K562 (cell line): ENCODE results near the gene SELPLG. TPM values are rescaled to one million over a fixed set of nuclear protein-coding genes. Genes with fewer than 3 reads are reported as not detected.

ENCODE experiments used
- EP300 ChIP-seq: IDR thresholded peaks from 2 replicates; pipeline ENCODE4 v1.6.1; 2012; ENCODE audit warnings: low read length, improper control_type of control experiment
- FOXJ3 ChIP-seq: sonication (generic); formaldehyde crosslinking; IDR thresholded peaks from 2 replicates; pipeline ENCODE4 v1.4.0; 2020; ENCODE audit warnings: mild to moderate bottlenecking, missing genetic modification reagents
- FOXP1 ChIP-seq: sonication (generic); formaldehyde crosslinking; IDR thresholded peaks from 2 replicates; pipeline ENCODE4 v1.8.0; 2022; ENCODE audit warnings: mild to moderate bottlenecking, missing genetic modification reagents
- HNRNPK ChIP-seq: fragments of 200-400 bp; formaldehyde crosslinking; IDR thresholded peaks from one replicate; pipeline ENCODE4 v1.6.1; 2018; ENCODE audit warnings: mild to moderate bottlenecking, low read depth, low read length; ENCODE audit not compliant: poor library complexity, severe bottlenecking
- HSF4 ChIP-seq: fragments of 250-450 bp; sonication (Bioruptor Pico); IDR thresholded peaks from 2 replicates; pipeline ENCODE4 v2.1.2; 2022; ENCODE audit warnings: mild to moderate bottlenecking, moderate library complexity, borderline replicate concordance
- MTA3 ChIP-seq: fragments of 450-650 bp; formaldehyde crosslinking; IDR thresholded peaks from 2 replicates; pipeline ENCODE4 v1.6.1; 2017; ENCODE audit warnings: mild to moderate bottlenecking, borderline replicate concordance
- POLR2G ChIP-seq: fragments of 200-400 bp; formaldehyde crosslinking; IDR thresholded peaks from 2 replicates; pipeline ENCODE4 v1.6.1; 2017; ENCODE audit warnings: low read depth, mild to moderate bottlenecking, antibody characterized with exemption, low read length, moderate library complexity
- RBM34 ChIP-seq: fragments of 200-400 bp; formaldehyde crosslinking; IDR thresholded peaks from 2 replicates; pipeline ENCODE4 v1.6.1; 2018; ENCODE audit warnings: low read length, borderline replicate concordance; ENCODE audit not compliant: insufficient read depth
- SMAD4 ChIP-seq: fragments of 250-450 bp; sonication (Bioruptor Pico); conservative IDR thresholded peaks from 2 replicates; pipeline ENCODE4 v1.8.0; 2021; ENCODE audit warnings: inconsistent platforms, mild to moderate bottlenecking, moderate library complexity
- YY1 ChIP-seq, 3 experiments: IDR thresholded peaks; 2 replicates each; pipeline ENCODE4 v1.6.1; 2011; ENCODE audit warnings: low read length in 2 of 3, mild to moderate bottlenecking in 2 of 3, moderate library complexity in 2 of 3, borderline replicate concordance in 1 of 3, control low read depth in 1 of 3, low read depth in 1 of 3; ENCODE audit not compliant: insufficient read depth in 3 of 3, insufficient replicate concordance in 2 of 3, control insufficient read depth in 1 of 3, insufficient read length in 1 of 3; ENCODE audit errors: extremely low read depth in 1 of 3
- ZKSCAN3 ChIP-seq: fragments of 250-450 bp; sonication (Bioruptor Pico); IDR thresholded peaks from 2 replicates; pipeline ENCODE4 v1.4.0; 2020
- ZNF143 ChIP-seq: sonication (generic); formaldehyde crosslinking; IDR thresholded peaks from 2 replicates; pipeline ENCODE4 v1.9.0; 2022; ENCODE audit warnings: mild to moderate bottlenecking, missing genetic modification reagents
- ZNF263 ChIP-seq: sonication (generic); formaldehyde crosslinking; IDR thresholded peaks from 2 replicates; pipeline ENCODE4 v1.8.0; 2022; ENCODE audit warnings: mild to moderate bottlenecking, missing genetic modification reagents, borderline replicate concordance
- ZNF408 ChIP-seq: fragments of 250-450 bp; sonication (Bioruptor Pico); IDR thresholded peaks from 2 replicates; pipeline ENCODE4 v1.4.0; 2020; ENCODE audit warnings: low read depth, mild to moderate bottlenecking, moderate library complexity
- ZNF76 ChIP-seq: fragments of 250-450 bp; sonication (Bioruptor Pico); IDR thresholded peaks from 2 replicates; pipeline ENCODE4 v1.4.0; 2020; ENCODE audit warnings: mild to moderate bottlenecking, moderate library complexity, borderline replicate concordance
- polyA plus RNA-seq, 8 experiments: library from polyadenylated mRNA; depleted of rRNA in 4 of 8; stranded (reverse) in 5 of 8; unstranded in 3 of 8; fragments of >200 nt; fragmentation: Nextera tagmentation in 2 of 8; fragmentation: Illumina TruSeq in 1 of 8; extraction: Ambion mirVana in 2 of 8; extraction: Trizol in 1 of 8; gene quantifications; 2 replicates each; pipeline versions ENCODE4 v1.2.1 to v1.2.3, GENCODE V29; 2011 to 2014; ENCODE audit warnings: inconsistent platforms in 1 of 8, missing spikeins in 1 of 8
- total RNA-seq, 7 experiments: library from RNA; depleted of rRNA in 6 of 7; stranded (reverse); fragments of >200 nt in 6 of 7; fragmentation: Illumina TruSeq in 2 of 7; extraction: Trizol in 2 of 7; gene quantifications; 2 replicates each; pipeline versions ENCODE4 v1.2.1 to v1.2.3, GENCODE V29; 2011 to 2021; ENCODE audit warnings: low replicate concordance in 1 of 7
- TF ChIP-seq, protein P1 (sequence below): IDR thresholded peaks from 2 replicates; pipeline ENCODE4 v1.6.1; 2011; ENCODE audit not compliant: insufficient read length; ENCODE audit errors: extremely low read depth
- TF ChIP-seq, protein P2 (sequence below): fragments of 150-350 bp; conservative IDR thresholded peaks from 2 replicates; pipeline ENCODE4 v1.6.1; 2014; ENCODE audit warnings: low read length
- TF ChIP-seq, protein P3 (sequence below): fragments of 450-650 bp; IDR thresholded peaks from 2 replicates; pipeline ENCODE4 v1.6.1; 2016; ENCODE audit warnings: borderline replicate concordance
- TF ChIP-seq, protein P4 (sequence below): conservative IDR thresholded peaks from 2 replicates; pipeline ENCODE4 v1.6.1; 2011; ENCODE audit warnings: low read depth, mild to moderate bottlenecking, low read length; ENCODE audit not compliant: control insufficient read depth

Gene SELPLG
- total and polyA plus RNA-seq, 9 of the 15 experiments (the other 6 are each of a cell fraction or from before 2014, with no cell fraction given) = 0.22 to 10.2 (median 1.7) TPM

DNA sequence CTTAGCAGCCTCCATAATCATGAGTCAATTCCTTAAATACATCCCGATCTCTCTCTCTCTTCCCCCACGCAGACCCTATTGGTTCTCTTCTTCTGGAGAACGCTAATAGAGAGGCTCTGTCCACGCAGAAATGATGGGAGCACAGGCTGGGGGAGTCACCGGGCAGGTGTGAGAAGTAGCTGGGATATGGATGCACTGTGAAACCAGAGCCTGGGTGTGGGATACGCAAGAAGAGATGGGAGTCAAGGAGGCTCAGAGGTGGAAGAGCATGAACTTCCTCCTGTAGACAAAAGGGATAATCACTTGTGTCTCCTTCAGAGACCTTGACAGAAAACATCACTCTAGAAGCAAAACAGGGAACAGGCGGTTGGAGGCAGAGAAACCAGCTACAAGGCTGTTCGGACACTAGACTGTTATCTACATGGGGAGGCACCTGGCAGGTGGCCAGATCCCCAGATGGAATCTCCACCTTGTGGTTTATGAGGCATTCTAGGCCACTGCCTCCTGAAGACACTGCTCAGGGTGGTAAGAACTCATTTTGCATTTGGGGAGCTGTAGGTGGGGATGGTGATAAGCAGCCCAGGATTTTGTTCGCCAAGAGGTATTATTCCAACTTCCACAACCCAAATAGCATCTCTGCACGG lies 7.2 kb upstream of the SELPLG start (continued):
- TF ChIP-seq SMAD4 (CRISPR knock-in tag) = peak; percentile 84
- TF ChIP-seq, protein P1, sequence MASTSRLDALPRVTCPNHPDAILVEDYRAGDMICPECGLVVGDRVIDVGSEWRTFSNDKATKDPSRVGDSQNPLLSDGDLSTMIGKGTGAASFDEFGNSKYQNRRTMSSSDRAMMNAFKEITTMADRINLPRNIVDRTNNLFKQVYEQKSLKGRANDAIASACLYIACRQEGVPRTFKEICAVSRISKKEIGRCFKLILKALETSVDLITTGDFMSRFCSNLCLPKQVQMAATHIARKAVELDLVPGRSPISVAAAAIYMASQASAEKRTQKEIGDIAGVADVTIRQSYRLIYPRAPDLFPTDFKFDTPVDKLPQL = no peak
- TF ChIP-seq ZNF408 = no peak
- TF ChIP-seq HSF4 (CRISPR knock-in tag) = no peak
- TF ChIP-seq, protein P2, sequence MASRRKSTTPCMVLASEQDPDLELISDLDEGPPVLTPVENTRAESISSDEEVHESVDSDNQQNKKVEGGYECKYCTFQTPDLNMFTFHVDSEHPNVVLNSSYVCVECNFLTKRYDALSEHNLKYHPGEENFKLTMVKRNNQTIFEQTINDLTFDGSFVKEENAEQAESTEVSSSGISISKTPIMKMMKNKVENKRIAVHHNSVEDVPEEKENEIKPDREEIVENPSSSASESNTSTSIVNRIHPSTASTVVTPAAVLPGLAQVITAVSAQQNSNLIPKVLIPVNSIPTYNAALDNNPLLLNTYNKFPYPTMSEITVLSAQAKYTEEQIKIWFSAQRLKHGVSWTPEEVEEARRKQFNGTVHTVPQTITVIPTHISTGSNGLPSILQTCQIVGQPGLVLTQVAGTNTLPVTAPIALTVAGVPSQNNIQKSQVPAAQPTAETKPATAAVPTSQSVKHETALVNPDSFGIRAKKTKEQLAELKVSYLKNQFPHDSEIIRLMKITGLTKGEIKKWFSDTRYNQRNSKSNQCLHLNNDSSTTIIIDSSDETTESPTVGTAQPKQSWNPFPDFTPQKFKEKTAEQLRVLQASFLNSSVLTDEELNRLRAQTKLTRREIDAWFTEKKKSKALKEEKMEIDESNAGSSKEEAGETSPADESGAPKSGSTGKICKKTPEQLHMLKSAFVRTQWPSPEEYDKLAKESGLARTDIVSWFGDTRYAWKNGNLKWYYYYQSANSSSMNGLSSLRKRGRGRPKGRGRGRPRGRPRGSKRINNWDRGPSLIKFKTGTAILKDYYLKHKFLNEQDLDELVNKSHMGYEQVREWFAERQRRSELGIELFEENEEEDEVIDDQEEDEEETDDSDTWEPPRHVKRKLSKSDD = no peak
- TF ChIP-seq MTA3 = peak; percentile 85; the same call in 1 of the 2 replicates
- peak; percentile 77 for TF ChIP-seq EP300
- TF ChIP-seq HNRNPK = no peak
- TF ChIP-seq, protein P3, sequence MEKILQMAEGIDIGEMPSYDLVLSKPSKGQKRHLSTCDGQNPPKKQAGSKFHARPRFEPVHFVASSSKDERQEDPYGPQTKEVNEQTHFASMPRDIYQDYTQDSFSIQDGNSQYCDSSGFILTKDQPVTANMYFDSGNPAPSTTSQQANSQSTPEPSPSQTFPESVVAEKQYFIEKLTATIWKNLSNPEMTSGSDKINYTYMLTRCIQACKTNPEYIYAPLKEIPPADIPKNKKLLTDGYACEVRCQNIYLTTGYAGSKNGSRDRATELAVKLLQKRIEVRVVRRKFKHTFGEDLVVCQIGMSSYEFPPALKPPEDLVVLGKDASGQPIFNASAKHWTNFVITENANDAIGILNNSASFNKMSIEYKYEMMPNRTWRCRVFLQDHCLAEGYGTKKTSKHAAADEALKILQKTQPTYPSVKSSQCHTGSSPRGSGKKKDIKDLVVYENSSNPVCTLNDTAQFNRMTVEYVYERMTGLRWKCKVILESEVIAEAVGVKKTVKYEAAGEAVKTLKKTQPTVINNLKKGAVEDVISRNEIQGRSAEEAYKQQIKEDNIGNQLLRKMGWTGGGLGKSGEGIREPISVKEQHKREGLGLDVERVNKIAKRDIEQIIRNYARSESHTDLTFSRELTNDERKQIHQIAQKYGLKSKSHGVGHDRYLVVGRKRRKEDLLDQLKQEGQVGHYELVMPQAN = no peak
- no peak for TF ChIP-seq FOXJ3
- no peak for TF ChIP-seq ZNF76
- no peak for TF ChIP-seq FOXP1 (CRISPR knock-in tag)
- TF ChIP-seq POLR2G = no peak
- TF ChIP-seq ZKSCAN3 (CRISPR knock-in tag) = no peak
- no peak; the same call in 1 of the 2 replicates for TF ChIP-seq ZNF263 (CRISPR knock-in tag)
- TF ChIP-seq, protein P4, sequence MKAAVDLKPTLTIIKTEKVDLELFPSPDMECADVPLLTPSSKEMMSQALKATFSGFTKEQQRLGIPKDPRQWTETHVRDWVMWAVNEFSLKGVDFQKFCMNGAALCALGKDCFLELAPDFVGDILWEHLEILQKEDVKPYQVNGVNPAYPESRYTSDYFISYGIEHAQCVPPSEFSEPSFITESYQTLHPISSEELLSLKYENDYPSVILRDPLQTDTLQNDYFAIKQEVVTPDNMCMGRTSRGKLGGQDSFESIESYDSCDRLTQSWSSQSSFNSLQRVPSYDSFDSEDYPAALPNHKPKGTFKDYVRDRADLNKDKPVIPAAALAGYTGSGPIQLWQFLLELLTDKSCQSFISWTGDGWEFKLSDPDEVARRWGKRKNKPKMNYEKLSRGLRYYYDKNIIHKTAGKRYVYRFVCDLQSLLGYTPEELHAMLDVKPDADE = no peak
- no peak for TF ChIP-seq ZNF143
- TF ChIP-seq RBM34 = no peak
- TF ChIP-seq YY1 (IDR thresholded peaks at IDR 0.05; ENCODE audit: borderline replicate concordance in 1 of 3, control insufficient read depth in 1 of 3, extremely low read depth in 1 of 3, insufficient read depth in 3 of 3, insufficient read length in 1 of 3, insufficient replicate concordance in 2 of 3, low read depth in 1 of 3, low read length in 2 of 3) = no peak
